CD4-positive, alpha-beta T cell treated with Interleukin-4 for 1 hour (primary cell): ENCODE results near the gene MRLN.
"Not testable (repeated sequence)": the region's sequence is repeated elsewhere in the genome, so short reads cannot be mapped to it uniquely, and the experiment has no call there.

ENCODE experiments used
- DNase-seq, 2 donors: peaks; one replicate each; pipeline ENCODE4 v3.0.0-alpha.2; 2020 to 2022

Gene MRLN

GRCh38 chr10:59753267-59753666, at the start of gene MRLN:
TSS of gene MRLN (minus strand) at chr10:59753455.
- no peak for DNase-seq

- no peak for DNase-seq
Observed at GRCh38 chr10:59801171-59801570, 47.9 kb upstream of the MRLN start.

GRCh38 chr10:59799421-59799820, 46.2 kb upstream of the MRLN start:
- no peak for DNase-seq

- no peak for DNase-seq
Observed at GRCh38 chr10:59793919-59794318, 40.7 kb upstream of the MRLN start.

GRCh38 chr10:59792812-59793211, 39.6 kb upstream of the MRLN start:
- no peak for DNase-seq

- DNase-seq: no peak
Observed at GRCh38 chr10:59791601-59792000, 38.3 kb upstream of the MRLN start.

GRCh38 chr10:59790080-59790479, 36.8 kb upstream of the MRLN start:
- DNase-seq: not testable (repeated sequence)

- DNase-seq: not testable (repeated sequence)
Observed at GRCh38 chr10:59788914-59789313, 35.7 kb upstream of the MRLN start.

GRCh38 chr10:59787032-59787431, 33.8 kb upstream of the MRLN start:
- not testable (repeated sequence) for DNase-seq

GRCh38 chr10:59785476-59785875, 32.2 kb upstream of the MRLN start:
- DNase-seq: not testable (repeated sequence)

- DNase-seq: no peak
Observed at GRCh38 chr10:59781511-59781910, 28.3 kb upstream of the MRLN start.

- no peak for DNase-seq
Observed at GRCh38 chr10:59779756-59780533, 26.7 kb upstream of the MRLN start.

GRCh38 chr10:59774451-59774850, 21.2 kb upstream of the MRLN start:
- no peak for DNase-seq

- no peak for DNase-seq
Observed at GRCh38 chr10:59773088-59773487, 19.8 kb upstream of the MRLN start.

GRCh38 chr10:59771162-59771807, 18.0 kb upstream of the MRLN start:
- DNase-seq: no peak

GRCh38 chr10:59770689-59771088, 17.4 kb upstream of the MRLN start:
- DNase-seq: no peak

- DNase-seq: no peak
Observed at GRCh38 chr10:59762505-59762904, 9.2 kb upstream of the MRLN start.

GRCh38 chr10:59757966-59758365, 4.7 kb upstream of the MRLN start:
- no peak for DNase-seq

- DNase-seq: no peak
Observed at GRCh38 chr10:59754951-59755350, 1.7 kb upstream of the MRLN start.

- no peak for DNase-seq
Observed at GRCh38 chr10:59752278-59752940, 846 bp downstream of the MRLN start.

- no peak for DNase-seq
Observed at GRCh38 chr10:59750155-59750945, 2.9 kb downstream of the MRLN start.

- DNase-seq: no peak
Observed at GRCh38 chr10:59748834-59749233, 4.4 kb downstream of the MRLN start.

- DNase-seq: no peak
Observed at GRCh38 chr10:59745163-59745650, 8.0 kb downstream of the MRLN start.
